ENCODE results near the gene CREB3L2. TPM values are rescaled to one million over a fixed set of nuclear protein-coding genes. Genes with fewer than 3 reads are reported as not detected.

The CREB3L2 gene
- total RNA-seq, 1 experiment from 2014 or later = 60.6 TPM

- ChIA-PET CTCF (interaction anchor here (0.9 kb wide), 1 partner anchor 218 kb away, joined by 3 read pairs; no protein-coding TSS in a partner anchor), POLR2A (interaction anchor here (0.7 kb wide), 1 partner anchor 712 kb away, joined by 8 read pairs; no protein-coding TSS in a partner anchor)
- Mint-ChIP-seq H3K27ac (no peak overlapping the region), H3K9me3 (no peaks in the 10 kb centered on the region), H3K27me3 (ENCODE audit: low read depth) (peaks cover 49% of the 10 kb centered on the region), H3K4me1 (peaks cover 60% of the 10 kb centered on the region), H3K36me3 (no peaks in the 10 kb centered on the region), H3K4me3 (no peak overlapping the region)
- ATAC-seq = peak; percentile 7; the same call in 1 of the 2 replicates
- TF ChIP-seq ETV6 (CRISPR knock-in tag; IDR thresholded peaks at IDR 0.05) (no peak), MAX (CRISPR knock-in tag; IDR thresholded peaks at IDR 0.05) (no peak), FOXK1 (CRISPR knock-in tag; IDR thresholded peaks at IDR 0.05) (no peak), ZNF532 (CRISPR knock-in tag; IDR thresholded peaks at IDR 0.05; ENCODE audit: borderline replicate concordance) (no peak), RORB (CRISPR knock-in tag; IDR thresholded peaks at IDR 0.05) (no peak), CTCF (IDR thresholded peaks at IDR 0.05) (no peak), FOXJ3 (CRISPR knock-in tag; IDR thresholded peaks at IDR 0.05; ENCODE audit: borderline replicate concordance) (no peak)
- DNase-seq (ENCODE audit: low spot score) = no peak
Observed at GRCh38 chr7:137844677-137845425, 157.0 kb downstream of the CREB3L2 start.

- ChIA-PET POLR2A (interaction anchor here (0.5 kb wide), 1 partner anchor 920 kb away, joined by 5 read pairs; no protein-coding TSS in a partner anchor), CTCF (interaction anchor here (0.9 to 1.7 kb wide), 10 partner anchors 19 to 234 kb away, joined by 3 to 6 read pairs (median 3); partner anchors contain the start of gene CREB3L2)
- Mint-ChIP-seq H3K27me3 (ENCODE audit: low read depth) (peaks cover 6% of the 10 kb centered on the region), H3K4me3 (peak overlapping the region; percentile 17), H3K4me1 (peaks cover 65% of the 10 kb centered on the region), H3K27ac (peak overlapping the region; percentile 97), H3K9me3 (no peaks in the 10 kb centered on the region), H3K36me3 (no peaks in the 10 kb centered on the region)
- DNase-seq (ENCODE audit: low spot score) = no peak
- ATAC-seq = peak; percentile 61
- TF ChIP-seq FOXP4 (CRISPR knock-in tag; IDR thresholded peaks at IDR 0.05) (peak; percentile 34; the same call in 1 of the 2 replicates), CREB1 (CRISPR knock-in tag; IDR thresholded peaks at IDR 0.05) (no peak), ZBTB21 (CRISPR knock-in tag; IDR thresholded peaks at IDR 0.05; ENCODE audit: borderline replicate concordance) (no peak)
Observed at GRCh38 chr7:137839903-137840779, 161.7 kb downstream of the CREB3L2 start.
